Hepatocyte (in vitro differentiated cells): ENCODE measurements around the gene ALX3. TPM values are rescaled to one million over a fixed set of nuclear protein-coding genes. Genes with fewer than 3 reads are reported as not detected.

Experiments
- DNase-seq: peaks from one replicate; pipeline ENCODE4 v3.0.0-alpha.2; 2016; ENCODE audit warnings: low spot score
- H2AFZ ChIP-seq: fragments of 200-600 bp; sonication (generic); 2 replicates; pipeline ENCODE4 v1.6.0; 2016; ENCODE audit warnings: antibody characterized with exemption, mild to moderate bottlenecking
- H3K27ac ChIP-seq: fragments of 200-600 bp; sonication (generic); 2 replicates; pipeline ENCODE4 v1.5.1; 2016; ENCODE audit warnings: mild to moderate bottlenecking
- H3K27me3 ChIP-seq: fragments of 200-600 bp; sonication (generic); 2 replicates; pipeline ENCODE4 v1.6.1; 2016
- H3K36me3 ChIP-seq: fragments of 200-600 bp; sonication (generic); replicated peaks from 2 replicates; pipeline ENCODE4 v1.5.1; 2016; ENCODE audit warnings: low read depth; ENCODE audit not compliant: insufficient read depth
- H3K4me1 ChIP-seq: fragments of 200-600 bp; sonication (generic); 2 replicates; pipeline ENCODE4 v1.5.1; 2016; ENCODE audit warnings: mild to moderate bottlenecking, moderate library complexity; ENCODE audit not compliant: insufficient read depth
- H3K4me2 ChIP-seq: fragments of 200-600 bp; sonication (generic); 2 replicates; pipeline ENCODE4 v1.6.0; 2016
- H3K4me3 ChIP-seq: fragments of 200-600 bp; sonication (generic); 2 replicates; pipeline ENCODE4 v1.5.1; 2016; ENCODE audit warnings: mild to moderate bottlenecking
- H3K79me2 ChIP-seq: fragments of 200-600 bp; sonication (generic); 2 replicates; pipeline ENCODE4 v1.6.0; 2017; ENCODE audit warnings: mild to moderate bottlenecking
- H3K9me2 ChIP-seq: fragments of 200-600 bp; sonication (generic); replicated peaks from 2 replicates; pipeline ENCODE4 v1.6.0; 2017; ENCODE audit warnings: mild to moderate bottlenecking; ENCODE audit not compliant: insufficient read depth
- H3K9me3 ChIP-seq: fragments of 200-600 bp; sonication (generic); 2 replicates; pipeline ENCODE4 v1.5.1; 2016; ENCODE audit warnings: low read depth, mild to moderate bottlenecking
- H4K20me1 ChIP-seq: fragments of 200-600 bp; sonication (generic); 2 replicates; pipeline ENCODE4 v1.6.0; 2016; ENCODE audit warnings: mild to moderate bottlenecking; ENCODE audit not compliant: insufficient read depth, poor library complexity, severe bottlenecking
- CTCF ChIP-seq: fragments of 200-600 bp; sonication (generic); IDR thresholded peaks from 2 replicates; pipeline ENCODE4 v1.5.1; 2016; ENCODE audit warnings: antibody characterized with exemption, mild to moderate bottlenecking; ENCODE audit not compliant: poor library complexity
- EZH2 ChIP-seq: fragments of 200-600 bp; sonication (generic); IDR thresholded peaks from 2 replicates; pipeline ENCODE4 v1.6.1; 2016; ENCODE audit warnings: antibody characterized with exemption, mild to moderate bottlenecking, borderline replicate concordance
- EZH2phosphoT487 ChIP-seq: fragments of 200-600 bp; sonication (generic); IDR thresholded peaks from one replicate; pipeline ENCODE4 v1.6.1; 2018; ENCODE audit warnings: antibody characterized with exemption, mild to moderate bottlenecking, low read depth, moderate library complexity; ENCODE audit not compliant: unreplicated experiment, severe bottlenecking
- WGBS: methylation state at CpG from one replicate; pipeline ENCODE4 v1.1.6; 2016; ENCODE audit warnings: low lambda C conversion rate; ENCODE audit errors: missing lambda C conversion rate; 5-methylcytosine and 5-hydroxymethylcytosine counted together
- polyA plus RNA-seq: library from polyadenylated mRNA; unstranded; fragments of >200 nt; fragmentation: Nextera tagmentation; extraction: Ambion mirVana; gene quantifications from 2 replicates; pipeline ENCODE4 v1.2.1, GENCODE V29; 2016
- total RNA-seq: library from RNA; depleted of rRNA; stranded (reverse); fragments of >200 nt; gene quantifications from 2 replicates; pipeline ENCODE4 v1.2.3, GENCODE V29; 2014

Gene ALX3
- total and polyA plus RNA-seq, 2 experiments from 2014 or later: 0.27 to 0.92 TPM

DNA sequence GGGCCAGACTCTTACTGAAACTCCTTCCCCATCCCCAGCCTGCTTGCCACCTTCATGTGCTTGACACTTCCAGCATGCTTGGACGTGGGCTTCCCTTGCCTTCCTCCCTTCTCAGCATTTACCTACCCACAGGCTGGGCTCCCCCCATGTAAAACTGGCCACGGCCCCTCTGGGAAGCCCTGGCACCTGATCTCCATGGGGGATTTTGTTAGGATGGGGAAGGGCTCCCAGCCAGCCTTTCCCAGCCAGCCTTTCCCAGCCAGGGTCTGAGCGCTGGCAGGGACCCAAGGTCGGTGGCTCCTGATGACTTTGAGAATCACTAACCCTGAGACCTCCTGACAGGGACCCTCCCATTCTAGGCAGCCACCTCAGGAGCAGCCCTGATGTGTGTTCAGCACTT, 6.7 kb downstream of the ALX3 start:
- peaks cover 12% of the 10 kb centered on the region for H3K4me1 ChIP-seq
- TF ChIP-seq EZH2: no peak
- no peak for TF ChIP-seq EZH2phosphoT487
- no peak for TF ChIP-seq CTCF
- no peaks in the 10 kb centered on the region for H4K20me1 ChIP-seq
- H3K27me3 ChIP-seq: peaks cover 35% of the 10 kb centered on the region
- no peak overlapping the region for H3K27ac ChIP-seq
- no peak overlapping the region for H3K4me2 ChIP-seq
- H3K9me2 ChIP-seq: no peaks in the 10 kb centered on the region
- 43% methylated on average over 4 of the region's 4 CpGs for WGBS
- no peaks in the 10 kb centered on the region for H3K79me2 ChIP-seq
- H3K4me3 ChIP-seq: no peak overlapping the region
- no peaks in the 10 kb centered on the region for H3K36me3 ChIP-seq
- no peak for DNase-seq
- H2AFZ ChIP-seq: no peak overlapping the region
- no peaks in the 10 kb centered on the region for H3K9me3 ChIP-seq

- 69% methylated on average over 2 of the region's 2 CpGs for WGBS
- no peaks in the 10 kb centered on the region for H4K20me1 ChIP-seq
- no peak for DNase-seq
Observed at GRCh38 chr1:110062612-110063011, 7.9 kb downstream of the ALX3 start.

DNA sequence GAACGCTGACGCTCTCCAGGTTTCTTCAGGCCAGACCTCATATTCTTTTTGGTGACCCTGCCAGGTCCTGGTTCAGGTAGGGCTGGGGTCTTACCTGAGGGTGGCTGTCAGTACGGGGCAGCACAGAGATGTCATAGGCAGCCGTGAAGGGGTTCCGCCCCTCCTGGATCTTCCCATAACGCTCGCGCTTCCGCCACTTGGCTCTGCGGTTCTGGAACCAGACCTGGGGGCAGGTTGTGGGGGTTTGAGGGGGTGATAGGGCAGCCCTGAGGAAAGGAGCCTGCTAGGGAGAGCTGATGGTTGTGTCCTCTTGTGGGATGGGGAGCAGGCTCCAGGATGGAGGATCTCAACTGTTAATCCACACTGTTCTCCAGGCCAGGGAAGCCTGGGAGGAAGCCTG, 9.1 kb downstream of the ALX3 start:
- Histone ChIP-seq H3K9me2 (no peaks in the 10 kb centered on the region), H3K4me2 (no peak overlapping the region), H3K79me2 (no peaks in the 10 kb centered on the region), H2AFZ (no peak overlapping the region), H3K27ac (no peak overlapping the region), H3K9me3 (no peaks in the 10 kb centered on the region), H3K4me3 (no peak overlapping the region), H4K20me1 (no peaks in the 10 kb centered on the region), H3K36me3 (no peaks in the 10 kb centered on the region), H3K4me1 (peaks cover 7% of the 10 kb centered on the region), H3K27me3 (peaks cover 11% of the 10 kb centered on the region)
- DNase-seq: no peak
- TF ChIP-seq CTCF (no peak), EZH2phosphoT487 (no peak)
- 96% methylated on average over 10 of the region's 10 CpGs for WGBS

More at GRCh38 chr1:110062612-110063011, 7.9 kb downstream of the ALX3 start:
- Histone ChIP-seq H3K9me3 (no peaks in the 10 kb centered on the region), H3K9me2 (no peaks in the 10 kb centered on the region), H3K4me1 (peaks cover 8% of the 10 kb centered on the region), H3K79me2 (no peaks in the 10 kb centered on the region), H2AFZ (no peak overlapping the region), H3K27ac (no peak overlapping the region), H3K36me3 (no peaks in the 10 kb centered on the region), H3K4me3 (no peak overlapping the region), H3K27me3 (peaks cover 23% of the 10 kb centered on the region), H3K4me2 (no peak overlapping the region)
- TF ChIP-seq EZH2: no peak
- TF ChIP-seq CTCF: no peak
- no peak for TF ChIP-seq EZH2phosphoT487

DNA sequence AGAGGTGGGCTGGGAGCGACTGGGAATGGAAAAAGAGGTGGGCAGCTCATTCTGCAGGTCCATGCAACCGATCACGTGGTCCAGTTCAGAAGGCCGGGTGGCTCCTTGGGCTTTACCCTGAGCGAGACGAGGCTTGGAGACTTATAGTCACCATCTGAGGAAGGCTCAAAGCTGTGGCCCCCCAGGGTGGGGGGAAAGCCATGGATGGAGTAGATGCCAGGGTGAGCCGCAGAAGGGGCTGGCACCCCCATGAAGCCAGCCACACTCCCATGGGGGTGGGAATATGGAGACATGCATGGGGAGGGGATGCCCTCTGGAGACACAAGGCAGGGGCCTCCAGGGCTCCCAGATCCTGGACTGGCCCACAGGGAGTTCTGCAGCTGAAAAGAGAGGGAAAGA, 9.8 kb downstream of the ALX3 start:
- no peaks in the 10 kb centered on the region for H3K79me2 ChIP-seq
- no peaks in the 10 kb centered on the region for H3K9me2 ChIP-seq
- no peaks in the 10 kb centered on the region for H4K20me1 ChIP-seq
- H2AFZ ChIP-seq: no peak overlapping the region
- WGBS: 94% methylated on average over 6 of the region's 7 CpGs
- H3K4me3 ChIP-seq: no peak overlapping the region
- H3K4me2 ChIP-seq: no peak overlapping the region
- no peaks in the 10 kb centered on the region for H3K36me3 ChIP-seq
- no peak for TF ChIP-seq CTCF
- TF ChIP-seq EZH2phosphoT487: no peak
- no peak for TF ChIP-seq EZH2
- H3K9me3 ChIP-seq: no peaks in the 10 kb centered on the region
- peaks cover 7% of the 10 kb centered on the region for H3K4me1 ChIP-seq
- no peak overlapping the region for H3K27ac ChIP-seq
- no peak for DNase-seq
- H3K27me3 ChIP-seq: peaks cover 5% of the 10 kb centered on the region
